Loucy (cell line): ENCODE results near the gene SMARCA1.

ENCODE experiments used
- H2AFZ ChIP-seq: fragments of 200-600 bp; sonication (generic); 2 replicates; pipeline ENCODE4 v1.6.0; 2016; ENCODE audit warnings: antibody characterized with exemption, mild to moderate bottlenecking, low read length, moderate library complexity
- H3F3A ChIP-seq: fragments of 200-600 bp; 2 replicates; pipeline ENCODE4 v1.6.0; 2016; ENCODE audit warnings: antibody characterized with exemption, low read depth, mild to moderate bottlenecking
- H3K27me3 ChIP-seq: fragments of 200-600 bp; sonication (generic); 2 replicates; pipeline ENCODE4 v1.6.1; 2014; ENCODE audit warnings: low read length, mild to moderate bottlenecking; ENCODE audit not compliant: insufficient read depth, poor library complexity, severe bottlenecking
- H3K36me3 ChIP-seq: fragments of 200-600 bp; sonication (generic); 2 replicates; pipeline ENCODE4 v1.6.1; 2016; ENCODE audit warnings: low read length; ENCODE audit not compliant: insufficient read depth
- H3K4me1 ChIP-seq: fragments of 200-600 bp; sonication (generic); 2 replicates; pipeline ENCODE4 v1.5.1; 2014; ENCODE audit warnings: low read length, mild to moderate bottlenecking; ENCODE audit not compliant: insufficient read depth, poor library complexity, severe bottlenecking
- H3K4me2 ChIP-seq: fragments of 200-600 bp; sonication (generic); 2 replicates; pipeline ENCODE4 v1.6.0; 2014; ENCODE audit warnings: antibody characterized with exemption, low read length, low read depth, mild to moderate bottlenecking; ENCODE audit not compliant: poor library complexity, severe bottlenecking
- H3K4me3 ChIP-seq: fragments of 200-600 bp; sonication (generic); 2 replicates; pipeline ENCODE4 v1.5.1; 2014; ENCODE audit warnings: low read length, mild to moderate bottlenecking, mixed read lengths; ENCODE audit not compliant: poor library complexity, severe bottlenecking
- H3K79me2 ChIP-seq: fragments of 200-600 bp; sonication (generic); 2 replicates; pipeline ENCODE4 v1.6.1; 2014; ENCODE audit warnings: low read length; ENCODE audit not compliant: insufficient read depth
- H3K9ac ChIP-seq: fragments of 200-600 bp; sonication (generic); 2 replicates; pipeline ENCODE4 v1.6.0; 2014; ENCODE audit warnings: mild to moderate bottlenecking, low read depth, low read length, moderate library complexity; ENCODE audit not compliant: poor library complexity, severe bottlenecking
- H3K9me2 ChIP-seq: fragments of 200-600 bp; sonication (generic); replicated peaks from 2 replicates; pipeline ENCODE4 v1.6.1; 2016; ENCODE audit warnings: low read depth, low read length, mixed read lengths
- H3K9me3 ChIP-seq: fragments of 200-600 bp; sonication (generic); 2 replicates; pipeline ENCODE4 v1.6.1; 2014; ENCODE audit warnings: mild to moderate bottlenecking, antibody characterized with exemption, low read length, low read depth; ENCODE audit not compliant: insufficient read depth
- H4K20me1 ChIP-seq: fragments of 200-600 bp; sonication (generic); 2 replicates; pipeline ENCODE4 v1.6.0; 2014; ENCODE audit warnings: antibody characterized with exemption, low read length, mild to moderate bottlenecking; ENCODE audit not compliant: insufficient read depth, poor library complexity, severe bottlenecking
- CTCF ChIP-seq: fragments of 200-600 bp; sonication (generic); conservative IDR thresholded peaks from 2 replicates; pipeline ENCODE4 v1.5.1; 2014; ENCODE audit warnings: mild to moderate bottlenecking, antibody characterized with exemption, low read length
- EZH2phosphoT487 ChIP-seq: fragments of 200-600 bp; IDR thresholded peaks from 2 replicates; pipeline ENCODE4 v1.6.1; 2018; ENCODE audit warnings: antibody characterized with exemption, mild to moderate bottlenecking, moderate library complexity, borderline replicate concordance

SMARCA1 gene

DNA sequence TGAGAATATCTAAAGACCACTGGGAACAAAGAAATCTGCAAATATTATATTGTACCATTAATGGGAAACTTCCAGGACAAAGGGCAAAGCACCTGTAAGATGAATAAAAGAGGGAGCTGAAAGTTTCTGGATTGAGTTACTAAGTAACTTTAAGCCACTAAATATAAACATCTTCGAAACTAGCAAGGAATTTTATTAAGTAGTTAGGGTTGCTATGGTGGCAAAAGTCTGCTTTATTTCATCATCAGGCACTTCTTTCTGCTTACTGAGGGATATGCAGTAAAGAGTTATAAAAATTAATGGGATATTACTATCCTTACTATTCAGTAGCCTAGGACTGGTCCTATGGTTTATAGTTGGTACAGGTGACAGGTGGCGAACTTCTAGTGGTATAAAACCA, 33.0 kb downstream of the SMARCA1 start:
- Histone ChIP-seq H3F3A (no peaks in the 10 kb centered on the region), H3K4me3 (no peak overlapping the region), H4K20me1 (no peaks in the 10 kb centered on the region), H3K9me2 (no peaks in the 10 kb centered on the region), H2AFZ (no peak overlapping the region), H3K9ac (no peak overlapping the region), H3K4me2 (no peak overlapping the region), H3K79me2 (no peaks in the 10 kb centered on the region), H3K9me3 (no peaks in the 10 kb centered on the region), H3K4me1 (no peaks in the 10 kb centered on the region), H3K27me3 (no peaks in the 10 kb centered on the region), H3K36me3 (no peaks in the 10 kb centered on the region)
- TF ChIP-seq EZH2phosphoT487, result no peak
- TF ChIP-seq CTCF, result no peak

DNA sequence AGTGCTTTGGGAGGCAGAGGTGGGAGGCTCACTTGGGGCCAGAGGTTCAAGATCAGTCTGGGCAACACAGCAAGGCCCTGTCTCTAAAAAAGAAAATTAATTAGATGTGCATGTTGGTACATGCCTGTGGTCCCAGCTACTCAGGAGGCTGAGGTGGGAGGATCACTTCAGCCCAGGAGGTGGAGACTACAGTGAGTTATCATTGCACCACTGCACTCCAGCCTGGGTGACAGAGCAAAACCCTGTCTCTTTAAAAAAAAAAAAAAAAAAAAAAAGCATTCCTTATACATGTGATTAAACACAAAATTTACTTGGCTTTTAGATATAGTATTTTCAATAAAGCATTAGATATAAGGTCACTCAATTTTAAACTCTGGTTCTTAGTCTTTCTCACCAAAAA, 34.9 kb downstream of the SMARCA1 start:
- no peaks in the 10 kb centered on the region for H3K4me1 ChIP-seq
- no peaks in the 10 kb centered on the region for H4K20me1 ChIP-seq
- H3K9me2 ChIP-seq, result no peaks in the 10 kb centered on the region
- no peaks in the 10 kb centered on the region for H3K36me3 ChIP-seq
- H3K4me3 ChIP-seq, result no peak overlapping the region
- H3K9me3 ChIP-seq, result no peaks in the 10 kb centered on the region
- no peaks in the 10 kb centered on the region for H3F3A ChIP-seq
- no peak overlapping the region for H3K4me2 ChIP-seq
- H2AFZ ChIP-seq, result no peak overlapping the region
- no peaks in the 10 kb centered on the region for H3K79me2 ChIP-seq
- TF ChIP-seq EZH2phosphoT487 (no peak), CTCF (no peak)
- H3K27me3 ChIP-seq, result no peaks in the 10 kb centered on the region
- H3K9ac ChIP-seq, result no peak overlapping the region

GRCh38 chrX:129480889-129481288, 42.4 kb downstream of the SMARCA1 start:
- Histone ChIP-seq H3K27me3 (no peaks in the 10 kb centered on the region), H2AFZ (no peak overlapping the region), H3K9me3 (no peaks in the 10 kb centered on the region), H3K4me3 (no peak overlapping the region), H3K4me2 (no peak overlapping the region), H3K9ac (no peak overlapping the region), H3K9me2 (no peaks in the 10 kb centered on the region), H3K79me2 (no peaks in the 10 kb centered on the region), H3F3A (no peaks in the 10 kb centered on the region), H3K4me1 (peaks cover 5% of the 10 kb centered on the region), H3K36me3 (no peaks in the 10 kb centered on the region), H4K20me1 (no peaks in the 10 kb centered on the region)
- TF ChIP-seq CTCF (no peak), EZH2phosphoT487 (no peak)
